Neural cell (in vitro differentiated cells): Measurements from ENCODE around the gene SGSH.

ENCODE experiments used
- EZH2 ChIP-seq: fragments of 200-600, 300-800 bp; shearing (Covaris generic), sonication (generic); IDR thresholded peaks from 2 replicates; pipeline ENCODE4 v1.6.1; 2014; ENCODE audit warnings: antibody characterized with exemption, low read length, borderline replicate concordance, mild to moderate bottlenecking; ENCODE audit not compliant: insufficient read depth, poor library complexity, severe bottlenecking
- RAD21 ChIP-seq: fragments of 450-650 bp; conservative IDR thresholded peaks from 2 replicates; pipeline ENCODE4 v1.6.1; 2014; ENCODE audit warnings: antibody characterized with exemption, mild to moderate bottlenecking, moderate library complexity
- TF ChIP-seq, protein P1 (sequence below): fragments of 450-650 bp; IDR thresholded peaks from 2 replicates; pipeline ENCODE4 v1.5.1; 2014; ENCODE audit warnings: antibody characterized with exemption, mild to moderate bottlenecking, moderate library complexity; ENCODE audit not compliant: poor library complexity, severe bottlenecking

- TF ChIP-seq, protein P1, sequence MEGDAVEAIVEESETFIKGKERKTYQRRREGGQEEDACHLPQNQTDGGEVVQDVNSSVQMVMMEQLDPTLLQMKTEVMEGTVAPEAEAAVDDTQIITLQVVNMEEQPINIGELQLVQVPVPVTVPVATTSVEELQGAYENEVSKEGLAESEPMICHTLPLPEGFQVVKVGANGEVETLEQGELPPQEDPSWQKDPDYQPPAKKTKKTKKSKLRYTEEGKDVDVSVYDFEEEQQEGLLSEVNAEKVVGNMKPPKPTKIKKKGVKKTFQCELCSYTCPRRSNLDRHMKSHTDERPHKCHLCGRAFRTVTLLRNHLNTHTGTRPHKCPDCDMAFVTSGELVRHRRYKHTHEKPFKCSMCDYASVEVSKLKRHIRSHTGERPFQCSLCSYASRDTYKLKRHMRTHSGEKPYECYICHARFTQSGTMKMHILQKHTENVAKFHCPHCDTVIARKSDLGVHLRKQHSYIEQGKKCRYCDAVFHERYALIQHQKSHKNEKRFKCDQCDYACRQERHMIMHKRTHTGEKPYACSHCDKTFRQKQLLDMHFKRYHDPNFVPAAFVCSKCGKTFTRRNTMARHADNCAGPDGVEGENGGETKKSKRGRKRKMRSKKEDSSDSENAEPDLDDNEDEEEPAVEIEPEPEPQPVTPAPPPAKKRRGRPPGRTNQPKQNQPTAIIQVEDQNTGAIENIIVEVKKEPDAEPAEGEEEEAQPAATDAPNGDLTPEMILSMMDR: no peak
- no peak for TF ChIP-seq EZH2
- no peak for TF ChIP-seq RAD21
Observed at GRCh38 chr17:80225230-80225629, 5.1 kb upstream of the SGSH start.
